ENCODE measurements around the gene NCAPD2.

NCAPD2 gene, protein sequence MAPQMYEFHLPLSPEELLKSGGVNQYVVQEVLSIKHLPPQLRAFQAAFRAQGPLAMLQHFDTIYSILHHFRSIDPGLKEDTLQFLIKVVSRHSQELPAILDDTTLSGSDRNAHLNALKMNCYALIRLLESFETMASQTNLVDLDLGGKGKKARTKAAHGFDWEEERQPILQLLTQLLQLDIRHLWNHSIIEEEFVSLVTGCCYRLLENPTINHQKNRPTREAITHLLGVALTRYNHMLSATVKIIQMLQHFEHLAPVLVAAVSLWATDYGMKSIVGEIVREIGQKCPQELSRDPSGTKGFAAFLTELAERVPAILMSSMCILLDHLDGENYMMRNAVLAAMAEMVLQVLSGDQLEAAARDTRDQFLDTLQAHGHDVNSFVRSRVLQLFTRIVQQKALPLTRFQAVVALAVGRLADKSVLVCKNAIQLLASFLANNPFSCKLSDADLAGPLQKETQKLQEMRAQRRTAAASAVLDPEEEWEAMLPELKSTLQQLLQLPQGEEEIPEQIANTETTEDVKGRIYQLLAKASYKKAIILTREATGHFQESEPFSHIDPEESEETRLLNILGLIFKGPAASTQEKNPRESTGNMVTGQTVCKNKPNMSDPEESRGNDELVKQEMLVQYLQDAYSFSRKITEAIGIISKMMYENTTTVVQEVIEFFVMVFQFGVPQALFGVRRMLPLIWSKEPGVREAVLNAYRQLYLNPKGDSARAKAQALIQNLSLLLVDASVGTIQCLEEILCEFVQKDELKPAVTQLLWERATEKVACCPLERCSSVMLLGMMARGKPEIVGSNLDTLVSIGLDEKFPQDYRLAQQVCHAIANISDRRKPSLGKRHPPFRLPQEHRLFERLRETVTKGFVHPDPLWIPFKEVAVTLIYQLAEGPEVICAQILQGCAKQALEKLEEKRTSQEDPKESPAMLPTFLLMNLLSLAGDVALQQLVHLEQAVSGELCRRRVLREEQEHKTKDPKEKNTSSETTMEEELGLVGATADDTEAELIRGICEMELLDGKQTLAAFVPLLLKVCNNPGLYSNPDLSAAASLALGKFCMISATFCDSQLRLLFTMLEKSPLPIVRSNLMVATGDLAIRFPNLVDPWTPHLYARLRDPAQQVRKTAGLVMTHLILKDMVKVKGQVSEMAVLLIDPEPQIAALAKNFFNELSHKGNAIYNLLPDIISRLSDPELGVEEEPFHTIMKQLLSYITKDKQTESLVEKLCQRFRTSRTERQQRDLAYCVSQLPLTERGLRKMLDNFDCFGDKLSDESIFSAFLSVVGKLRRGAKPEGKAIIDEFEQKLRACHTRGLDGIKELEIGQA (N-terminal part only)

DNA sequence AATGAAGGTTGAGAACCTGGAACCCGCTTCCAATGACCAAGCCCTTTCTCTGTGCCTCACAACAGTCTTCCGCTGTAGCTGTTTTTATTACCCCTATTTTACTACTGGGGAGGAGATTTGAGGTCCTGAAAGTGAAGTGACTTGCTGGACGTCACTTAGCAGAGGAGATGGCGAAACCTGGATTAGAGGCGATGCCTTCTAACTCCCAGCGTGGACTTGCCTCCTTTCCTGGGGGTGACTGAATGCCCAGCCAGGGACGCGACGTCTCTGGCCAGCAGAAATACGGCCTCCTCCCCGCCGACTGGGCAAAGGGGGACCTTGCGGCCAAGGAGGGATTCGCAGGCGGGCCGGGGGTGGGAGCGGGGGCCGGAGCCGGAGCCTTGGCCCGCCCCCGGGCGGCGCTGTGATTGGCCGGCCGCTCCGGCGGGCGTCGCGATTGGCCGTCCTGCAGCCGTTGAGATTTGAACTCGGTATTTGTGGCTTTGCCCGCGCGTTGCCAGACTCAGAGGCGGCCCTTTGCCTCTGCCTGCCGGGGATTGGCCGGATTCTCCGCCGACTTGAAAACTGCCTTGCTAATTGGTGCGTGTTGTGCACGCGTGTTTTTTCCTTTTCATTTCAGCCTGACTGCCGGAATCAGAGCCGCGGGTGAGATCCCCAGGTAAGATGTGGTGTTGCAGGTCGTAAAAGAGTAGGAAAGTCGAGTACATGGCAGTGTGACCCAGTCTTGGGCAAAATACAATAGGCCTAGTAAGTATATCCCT is at the start of gene NCAPD2:
Gene NCAPD2, plus strand, starts transcription at position 606 of the 761 bp plus-strand sequence. CDS start 997 bp downstream, outside the sequence.
- POLR2A ChIA-PET, result interaction anchor here (0.8 to 2.5 kb wide), 5 partner anchors 23 to 196 kb away, joined by 3 to 31 read pairs (median 4); partner anchors contain the start of genes GAPDH, VAMP1 and ZNF384
- peak; percentile 96 for DNase-seq (ENCODE audit: extremely low spot score)
- TF ChIP-seq, protein P1, sequence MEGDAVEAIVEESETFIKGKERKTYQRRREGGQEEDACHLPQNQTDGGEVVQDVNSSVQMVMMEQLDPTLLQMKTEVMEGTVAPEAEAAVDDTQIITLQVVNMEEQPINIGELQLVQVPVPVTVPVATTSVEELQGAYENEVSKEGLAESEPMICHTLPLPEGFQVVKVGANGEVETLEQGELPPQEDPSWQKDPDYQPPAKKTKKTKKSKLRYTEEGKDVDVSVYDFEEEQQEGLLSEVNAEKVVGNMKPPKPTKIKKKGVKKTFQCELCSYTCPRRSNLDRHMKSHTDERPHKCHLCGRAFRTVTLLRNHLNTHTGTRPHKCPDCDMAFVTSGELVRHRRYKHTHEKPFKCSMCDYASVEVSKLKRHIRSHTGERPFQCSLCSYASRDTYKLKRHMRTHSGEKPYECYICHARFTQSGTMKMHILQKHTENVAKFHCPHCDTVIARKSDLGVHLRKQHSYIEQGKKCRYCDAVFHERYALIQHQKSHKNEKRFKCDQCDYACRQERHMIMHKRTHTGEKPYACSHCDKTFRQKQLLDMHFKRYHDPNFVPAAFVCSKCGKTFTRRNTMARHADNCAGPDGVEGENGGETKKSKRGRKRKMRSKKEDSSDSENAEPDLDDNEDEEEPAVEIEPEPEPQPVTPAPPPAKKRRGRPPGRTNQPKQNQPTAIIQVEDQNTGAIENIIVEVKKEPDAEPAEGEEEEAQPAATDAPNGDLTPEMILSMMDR (IDR thresholded peaks at IDR 0.05; ENCODE audit: control extremely low read depth, extremely low read depth, low read depth, missing control alignments), result no peak
- CTCF ChIA-PET, result interaction anchor here (0.8 to 1.9 kb wide), 8 partner anchors 24 to 298 kb away, joined by 3 to 10 read pairs (median 4); partner anchors contain the start of gene VAMP1

DNA sequence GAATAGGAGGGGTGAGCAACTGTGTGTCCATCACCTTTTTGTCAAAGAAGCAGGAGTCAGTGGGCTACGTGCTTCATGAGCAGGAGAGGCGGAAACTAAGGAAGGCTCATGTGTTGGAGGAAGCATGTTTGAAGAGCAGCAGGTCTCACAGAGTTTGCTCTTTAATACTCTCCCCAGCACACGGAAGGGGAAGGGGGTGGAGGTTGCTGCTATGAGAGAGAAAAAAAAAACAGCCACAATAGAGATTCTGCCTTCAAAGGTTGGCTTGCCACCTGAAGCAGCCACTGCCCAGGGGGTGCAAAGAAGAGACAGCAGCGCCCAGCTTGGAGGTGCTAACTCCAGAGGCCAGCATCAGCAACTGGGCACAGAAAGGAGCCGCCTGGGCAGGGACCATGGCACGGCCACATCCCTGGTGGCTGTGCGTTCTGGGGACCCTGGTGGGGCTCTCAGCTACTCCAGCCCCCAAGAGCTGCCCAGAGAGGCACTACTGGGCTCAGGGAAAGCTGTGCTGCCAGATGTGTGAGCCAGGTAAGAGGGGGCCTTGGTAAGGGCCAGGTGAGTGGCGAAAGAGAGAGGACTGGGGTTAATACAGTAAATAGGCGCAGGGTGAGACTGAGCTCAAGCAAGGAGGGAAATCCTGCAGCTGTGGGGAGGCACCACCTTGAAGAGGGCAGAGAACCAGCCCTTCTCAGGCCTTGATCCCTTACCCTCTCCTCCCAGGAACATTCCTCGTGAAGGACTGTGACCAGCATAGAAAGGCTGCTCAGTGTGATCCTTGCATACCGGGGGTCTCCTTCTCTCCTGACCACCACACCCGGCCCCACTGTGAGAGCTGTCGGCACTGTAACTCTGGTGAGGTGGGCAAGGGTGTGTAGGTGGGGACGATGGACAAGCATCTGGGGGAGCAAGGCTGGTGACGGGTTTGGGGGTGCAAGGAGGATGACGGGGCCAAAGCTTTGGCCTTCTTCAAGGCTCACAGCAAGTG is 48.9 kb upstream of the NCAPD2 start, which contains the start of gene CD27:
Gene CD27, plus strand, starts transcription at position 252 of the 985 bp plus-strand sequence. Its CDS starts 141 bp downstream, at position 393.
- ChIA-PET POLR2A (interaction anchor here (0.9 to 1.3 kb wide), 3 partner anchors 19 to 90 kb away, joined by 3 to 4 read pairs (median 3); no protein-coding TSS in a partner anchor), CTCF (interaction anchor here (1.0 to 12.1 kb wide), 10 partner anchors 9 to 94 kb away, joined by 3 to 91 read pairs (median 7); no protein-coding TSS in a partner anchor)
- DNase-seq (ENCODE audit: extremely low spot score), result no peak
- TF ChIP-seq, protein P1 (IDR thresholded peaks at IDR 0.05; ENCODE audit: control extremely low read depth, extremely low read depth, low read depth, missing control alignments), result no peak

DNA sequence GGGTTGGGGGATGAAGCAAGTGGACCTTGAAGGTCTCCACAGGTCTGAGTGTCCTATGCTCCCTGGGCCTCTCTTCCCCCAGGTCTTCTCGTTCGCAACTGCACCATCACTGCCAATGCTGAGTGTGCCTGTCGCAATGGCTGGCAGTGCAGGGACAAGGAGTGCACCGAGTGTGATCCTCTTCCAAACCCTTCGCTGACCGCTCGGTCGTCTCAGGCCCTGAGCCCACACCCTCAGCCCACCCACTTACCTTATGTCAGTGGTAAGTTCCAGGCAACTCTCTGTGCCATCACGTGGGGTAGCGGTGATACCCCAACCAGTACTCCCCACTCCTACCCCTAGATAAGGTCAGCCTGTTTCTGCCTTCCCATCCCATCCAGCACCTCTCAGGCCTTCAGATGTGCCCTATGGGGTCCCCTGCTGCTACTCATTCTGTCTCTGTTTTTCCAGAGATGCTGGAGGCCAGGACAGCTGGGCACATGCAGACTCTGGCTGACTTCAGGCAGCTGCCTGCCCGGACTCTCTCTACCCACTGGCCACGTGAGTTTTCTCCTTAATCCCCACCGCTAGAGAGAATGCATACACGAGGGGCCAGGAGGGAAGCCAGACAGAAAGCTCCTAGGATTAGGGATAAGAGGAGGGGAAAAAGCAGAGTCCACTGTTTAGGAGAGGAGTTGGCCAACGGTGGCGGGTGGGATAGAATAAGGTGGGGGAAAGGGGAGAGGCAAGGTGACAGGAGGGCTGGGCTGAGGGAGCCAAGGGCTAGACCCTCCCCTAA is 43.6 kb upstream of the NCAPD2 start:
- TF ChIP-seq, protein P1 (IDR thresholded peaks at IDR 0.05; ENCODE audit: control extremely low read depth, extremely low read depth, low read depth, missing control alignments), result no peak
- ChIA-PET POLR2A (interaction anchor here (1.4 to 3.2 kb wide), 3 partner anchors 11 to 20 kb away, joined by 5 to 28 read pairs (median 8); partner anchors contain the start of gene VAMP1), CTCF (interaction anchor here (2.2 to 12.1 kb wide), 4 partner anchors 10 to 26 kb away, joined by 7 to 91 read pairs (median 56); no protein-coding TSS in a partner anchor)
- no peak for DNase-seq (ENCODE audit: extremely low spot score)

DNA sequence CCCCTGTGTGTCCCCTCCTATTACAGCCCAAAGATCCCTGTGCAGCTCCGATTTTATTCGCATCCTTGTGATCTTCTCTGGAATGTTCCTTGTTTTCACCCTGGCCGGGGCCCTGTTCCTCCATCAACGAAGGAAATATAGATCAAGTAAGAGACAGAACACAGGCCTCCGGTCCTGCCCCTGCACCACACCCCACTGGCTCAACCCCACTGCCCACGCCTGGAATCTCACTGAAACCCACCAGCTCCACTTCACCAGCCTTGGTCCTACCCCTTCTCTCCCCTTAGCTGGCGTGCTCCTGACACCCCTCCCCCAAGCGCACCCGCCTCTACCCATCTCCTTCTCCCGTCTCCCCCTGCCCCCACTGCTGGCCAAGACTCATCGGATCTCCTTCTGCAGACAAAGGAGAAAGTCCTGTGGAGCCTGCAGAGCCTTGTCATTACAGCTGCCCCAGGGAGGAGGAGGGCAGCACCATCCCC is 43.0 kb upstream of the NCAPD2 start:
- CTCF ChIA-PET, result interaction anchor here (0.9 to 12.1 kb wide), 7 partner anchors 10 to 113 kb away, joined by 3 to 91 read pairs (median 7); no protein-coding TSS in a partner anchor
- TF ChIP-seq, protein P1 (IDR thresholded peaks at IDR 0.05; ENCODE audit: control extremely low read depth, extremely low read depth, low read depth, missing control alignments), result no peak
- DNase-seq (ENCODE audit: extremely low spot score), result no peak
- POLR2A ChIA-PET, result interaction anchor here (0.6 to 3.2 kb wide), 5 partner anchors 8 to 84 kb away, joined by 3 to 28 read pairs (median 5); partner anchors contain the start of genes GAPDH and VAMP1

Data from GM10248 (cell line).